Suprapubic skin (tissue), 4 donors: Measurements from ENCODE around the gene TLR9.

Experiments
- CTCF ChIP-seq, 2 donors: fragments of 200-600 bp in 1 of 2; fragments of 450-650 bp in 1 of 2; sonication (generic) in 1 of 2; IDR thresholded peaks; one replicate each; pipeline ENCODE4 v1.5.1; 2016 to 2019; ENCODE audit warnings: antibody characterized with exemption in 2 of 2, mild to moderate bottlenecking in 1 of 2, moderate library complexity in 1 of 2
- EP300 ChIP-seq: sonication (generic); formaldehyde crosslinking; IDR thresholded peaks from one replicate; pipeline ENCODE4 v1.6.1; 2017; ENCODE audit warnings: antibody characterized with exemption
- POLR2A ChIP-seq, 2 donors: fragments of 450-650 bp; IDR thresholded peaks; one replicate each; pipeline ENCODE4 v1.6.1; 2017; ENCODE audit warnings: antibody characterized with exemption in 2 of 2, mild to moderate bottlenecking in 2 of 2, moderate library complexity in 2 of 2
- POLR2AphosphoS5 ChIP-seq, 3 donors: sonication (generic); formaldehyde crosslinking; IDR thresholded peaks; one replicate each; pipeline ENCODE4 v1.6.1; 2017; ENCODE audit warnings: antibody characterized with exemption in 3 of 3

GRCh38 chr3:52182196-52182595 lies 43.2 kb downstream of the TLR9 start:
- no peak for TF ChIP-seq POLR2A (IDR thresholded peaks at IDR 0.05)
- no peak for TF ChIP-seq CTCF (IDR thresholded peaks at IDR 0.05)
- no peak for TF ChIP-seq POLR2AphosphoS5 (IDR thresholded peaks at IDR 0.05)
- no peak for TF ChIP-seq EP300
